GM23338 (cell line): ENCODE results near the gene PEBP1. TPM values are rescaled to one million over a fixed set of nuclear protein-coding genes. Genes with fewer than 3 reads are reported as not detected.

Experiments
- ATAC-seq: fragments of 200-7000 bp; cut with Tn5 transposase; 3 replicates; pipeline ENCODE4 v1.9.1; 2020
- DNase-seq: peaks from one replicate; pipeline ENCODE4 v3.0.0-alpha.2; 2015; ENCODE audit warnings: low spot score
- H2AFZ ChIP-seq: fragments of 200-600 bp; sonication (generic); 2 replicates; pipeline ENCODE4 v1.8.0; 2016; ENCODE audit warnings: antibody characterized with exemption, mild to moderate bottlenecking, moderate library complexity
- H3F3A ChIP-seq: fragments of 200-600 bp; sonication (generic); replicated peaks from 2 replicates; pipeline ENCODE4 v1.8.0; 2017; ENCODE audit warnings: antibody characterized with exemption, mixed run types, low read depth
- H3K27ac ChIP-seq: fragments of 200-600 bp; sonication (generic); 2 replicates; pipeline ENCODE4 v1.6.1; 2016; ENCODE audit warnings: low read depth
- H3K27me3 ChIP-seq: fragments of 200-600 bp; sonication (generic); 2 replicates; pipeline ENCODE4 v1.8.0; 2016; ENCODE audit warnings: mild to moderate bottlenecking, mixed run types, moderate library complexity; ENCODE audit not compliant: insufficient read depth
- H3K36me3 ChIP-seq: fragments of 200-600 bp; sonication (generic); 2 replicates; pipeline ENCODE4 v1.8.0; 2016; ENCODE audit warnings: mild to moderate bottlenecking; ENCODE audit not compliant: insufficient read depth
- H3K4me1 ChIP-seq: fragments of 200-600 bp; sonication (generic); 2 replicates; pipeline ENCODE4 v1.8.0; 2016; ENCODE audit warnings: mild to moderate bottlenecking, moderate library complexity; ENCODE audit not compliant: insufficient read depth
- H3K4me2 ChIP-seq: fragments of 200-600 bp; sonication (generic); 2 replicates; pipeline ENCODE4 v1.7.1; 2017; ENCODE audit warnings: mixed run types
- H3K4me3 ChIP-seq: fragments of 200-600 bp; sonication (generic); 2 replicates; pipeline ENCODE4 v1.6.1; 2016; ENCODE audit warnings: mixed run types
- H3K79me2 ChIP-seq: fragments of 200-600 bp; sonication (generic); replicated peaks from 2 replicates; pipeline ENCODE4 v1.8.0; 2017; ENCODE audit warnings: mild to moderate bottlenecking; ENCODE audit not compliant: insufficient read depth
- H3K9me2 ChIP-seq: fragments of 200-600 bp; sonication (generic); 2 replicates; pipeline ENCODE4 v1.8.0; 2017; ENCODE audit not compliant: insufficient read depth
- H4K20me1 ChIP-seq: fragments of 200-600 bp; sonication (generic); replicated peaks from 2 replicates; pipeline ENCODE4 v1.8.0; 2017; ENCODE audit warnings: mild to moderate bottlenecking; ENCODE audit not compliant: insufficient read depth
- H3K27ac Mint-ChIP-seq: 2 replicates; pipeline ENCODE4 v1.8.0; 2020; ENCODE audit warnings: inconsistent platforms, mild to moderate bottlenecking, moderate library complexity, mixed read lengths
- H3K27me3 Mint-ChIP-seq: 3 replicates; pipeline ENCODE4 v1.8.0; 2022; ENCODE audit warnings: low read depth, mild to moderate bottlenecking, moderate library complexity, mixed read lengths, inconsistent platforms; ENCODE audit not compliant: insufficient read depth, poor library complexity
- H3K36me3 Mint-ChIP-seq: 3 replicates; pipeline ENCODE4 v1.8.0; 2021; ENCODE audit warnings: low read depth, mild to moderate bottlenecking, inconsistent platforms, moderate library complexity, mixed read lengths
- H3K4me1 Mint-ChIP-seq: 3 replicates; pipeline ENCODE4 v1.8.0; 2020; ENCODE audit warnings: mild to moderate bottlenecking, inconsistent platforms, mixed read lengths
- H3K4me3 Mint-ChIP-seq: 3 replicates; pipeline ENCODE4 v1.8.0; 2021; ENCODE audit warnings: moderate library complexity, mild to moderate bottlenecking, inconsistent platforms, mixed read lengths
- H3K9me3 Mint-ChIP-seq: 3 replicates; pipeline ENCODE4 v1.8.0; 2020; ENCODE audit warnings: moderate library complexity, mild to moderate bottlenecking, inconsistent platforms, mixed read lengths
- CREB1 ChIP-seq: fragments of 250-450 bp; sonication (Bioruptor Pico); IDR thresholded peaks from 2 replicates; pipeline ENCODE4 v1.5.0; 2020; ENCODE audit warnings: low read depth, mild to moderate bottlenecking, moderate library complexity
- CTCF ChIP-seq, 2 experiments: fragments of 200-600 bp in 1 of 2; sonication (generic) in 1 of 2; conservative IDR thresholded peaks; 2 replicates each; pipeline versions ENCODE4 v1.5.1 to v1.6.1; 2016 to 2017; ENCODE audit warnings: antibody characterized with exemption in 2 of 2, low read depth in 2 of 2, mild to moderate bottlenecking in 2 of 2, moderate library complexity in 1 of 2
- EZH2 ChIP-seq: fragments of 200-600 bp; sonication (generic); IDR thresholded peaks from one replicate; pipeline ENCODE4 v1.8.0; 2017; ENCODE audit warnings: antibody characterized with exemption, mild to moderate bottlenecking, low read depth; ENCODE audit not compliant: unreplicated experiment
- JUNB ChIP-seq: IDR thresholded peaks from one replicate; pipeline ENCODE4 v1.6.1; 2016; ENCODE audit warnings: antibody characterized with exemption; ENCODE audit not compliant: unreplicated experiment
- NANOG ChIP-seq: IDR thresholded peaks from 2 replicates; pipeline ENCODE4 v1.6.1; 2016; ENCODE audit warnings: antibody characterized with exemption, borderline replicate concordance
- POLR2AphosphoS5 ChIP-seq: IDR thresholded peaks from 2 replicates; pipeline ENCODE4 v1.6.1; 2016; ENCODE audit warnings: antibody characterized with exemption, low read depth
- REST ChIP-seq: IDR thresholded peaks from one replicate; pipeline ENCODE4 v1.6.1; 2018; ENCODE audit warnings: antibody characterized with exemption; ENCODE audit not compliant: unreplicated experiment
- ZNF114 ChIP-seq: fragments of 250-450 bp; sonication (Bioruptor Pico); IDR thresholded peaks from 2 replicates; pipeline ENCODE4 v1.5.0; 2020; ENCODE audit warnings: mild to moderate bottlenecking, moderate library complexity
- ZNF462 ChIP-seq: fragments of 250-450 bp; sonication (Bioruptor Pico); IDR thresholded peaks from 2 replicates; pipeline ENCODE4 v1.5.0; 2020; ENCODE audit warnings: mild to moderate bottlenecking, moderate library complexity
- polyA plus RNA-seq: library from polyadenylated mRNA; unstranded; fragments of >200 nt; fragmentation: Nextera tagmentation; extraction: Ambion mirVana; gene quantifications from 2 replicates; pipeline ENCODE4 v1.2.1, GENCODE V29; 2016
- total RNA-seq: library from RNA; depleted of rRNA; stranded (reverse); fragments of >200 nt; shearing (Covaris generic); gene quantifications from 2 replicates; pipeline ENCODE4 v1.2.3, GENCODE V29; 2014

The PEBP1 gene
- total and polyA plus RNA-seq, 2 experiments from 2014 or later, result 442 to 844 TPM

DNA sequence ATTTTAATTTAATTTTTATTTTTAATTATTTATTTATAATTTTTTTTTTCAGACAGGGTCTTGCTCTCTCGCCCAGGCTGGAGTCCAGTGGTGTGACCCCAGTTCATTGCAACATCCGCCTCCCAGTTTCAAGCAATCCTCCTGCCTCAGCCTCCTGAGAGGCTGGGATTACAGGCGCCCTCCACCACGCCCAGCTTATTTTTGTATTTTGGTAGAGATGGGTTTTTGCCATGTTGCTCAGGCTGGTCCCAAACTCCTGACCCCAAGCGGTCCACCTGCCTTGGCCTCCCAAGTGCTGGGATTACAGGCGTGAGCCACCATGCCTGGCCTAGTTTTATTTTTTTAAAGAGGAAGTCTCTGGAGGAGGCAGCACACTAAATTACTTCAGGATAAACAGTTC is 13.7 kb upstream of the PEBP1 start (continued):
- TF ChIP-seq CTCF (conservative IDR thresholded peaks at IDR 0.05; ENCODE audit: low read depth in 2 of 2), result no peak
- no peak for TF ChIP-seq ZNF114
- no peak for TF ChIP-seq REST
- TF ChIP-seq CREB1 (CRISPR knock-in tag), result no peak
- TF ChIP-seq NANOG, result no peak
- TF ChIP-seq EZH2, result no peak
- no peak for TF ChIP-seq JUNB

GRCh38 chr12:118124333-118124874 is 11.5 kb upstream of the PEBP1 start:
- Mint-ChIP-seq H3K9me3 (peaks cover 9% of the 10 kb centered on the region; the same call in 2 of the 3 replicates), H3K27me3 (peaks cover 11% of the 10 kb centered on the region)
- no peak overlapping the region for H3K4me2 ChIP-seq
- TF ChIP-seq CREB1 (CRISPR knock-in tag) (no peak), POLR2AphosphoS5 (no peak), JUNB (no peak), REST (no peak), ZNF462 (CRISPR knock-in tag) (no peak), ZNF114 (no peak)

More at GRCh38 chr12:118124333-118124874, 11.5 kb upstream of the PEBP1 start:
- H3K79me2 ChIP-seq, result no peaks in the 10 kb centered on the region
- H3K36me3 ChIP-seq, result no peaks in the 10 kb centered on the region
- no peaks in the 10 kb centered on the region for H3K9me2 ChIP-seq
- DNase-seq (no peak), ATAC-seq (no peak)
- H3K27me3 ChIP-seq, result no peaks in the 10 kb centered on the region
- peaks cover 12% of the 10 kb centered on the region for H3K4me1 ChIP-seq
- Mint-ChIP-seq H3K36me3 (peaks cover 25% of the 10 kb centered on the region), H3K4me3 (no peak overlapping the region), H3K4me1 (peaks cover 19% of the 10 kb centered on the region), H3K27ac (no peak overlapping the region)
- H3K4me3 ChIP-seq, result no peak overlapping the region
- no peak overlapping the region for H3K27ac ChIP-seq
- H3F3A ChIP-seq, result peaks cover 14% of the 10 kb centered on the region
- H4K20me1 ChIP-seq, result no peaks in the 10 kb centered on the region
- H2AFZ ChIP-seq, result no peak overlapping the region
